H1 (cell line): Measurements from ENCODE around the gene HSD17B4. TPM values are rescaled to one million over a fixed set of nuclear protein-coding genes. Genes with fewer than 3 reads are reported as not detected.
"Not testable (repeated sequence)": the region's sequence is repeated elsewhere in the genome, so short reads cannot be mapped to it uniquely, and the experiment has no call there.

Source experiments
- CTCF ChIA-PET: fragments of 300-600 bp; sonication (Branson Sonifier 250); formaldehyde crosslinking; loops from one replicate; lab custom pipeline; 2021; ENCODE audit not compliant: partially characterized antibody; lab: Charles Lee
- POLR2A ChIA-PET: fragments of 300-600 bp; sonication (Branson Sonifier 250); formaldehyde crosslinking; loops from one replicate; lab custom pipeline; 2021; ENCODE audit warnings: inconsistent platforms; ENCODE audit not compliant: partially characterized antibody; lab: Charles Lee
- DNase-seq, 2 experiments: peaks; one replicate each; pipeline versions ENCODE4 v3.0.0 to v3.0.0-alpha.2; 2010 to 2022; ENCODE audit warnings: low spot score in 2 of 2, low read depth in 1 of 2, mixed read lengths in 1 of 2
- FAIRE-seq: peaks from 2 replicates; lab custom pipeline; 2011; peaks lifted over from hg19 to GRCh38; lab: Jason Lieb, UNC
- H2AFZ ChIP-seq: 2 replicates; pipeline ENCODE4 v1.8.1; 2012; ENCODE audit warnings: low read length, inconsistent platforms
- H2AK5ac ChIP-seq: 2 replicates; pipeline ENCODE4 v1.6.1; 2013; ENCODE audit warnings: low read depth, low read length
- H2BK120ac ChIP-seq: replicated peaks from 2 replicates; pipeline ENCODE3; 2013; ENCODE audit warnings: low read depth, low read length, inconsistent platforms
- H2BK12ac ChIP-seq: 2 replicates; pipeline ENCODE4 v1.6.1; 2013; ENCODE audit warnings: low read depth, low read length
- H2BK15ac ChIP-seq: 2 replicates; pipeline ENCODE4 v1.6.1; 2013; ENCODE audit warnings: low read length
- H2BK20ac ChIP-seq: 2 replicates; pipeline ENCODE4 v1.6.1; 2013; ENCODE audit warnings: low read length
- H2BK5ac ChIP-seq: 2 replicates; pipeline ENCODE4 v1.6.1; 2013; ENCODE audit warnings: low read depth, low read length
- H3K14ac ChIP-seq: 2 replicates; pipeline ENCODE4 v1.6.1; 2013; ENCODE audit warnings: inconsistent platforms; ENCODE audit not compliant: insufficient read length
- H3K18ac ChIP-seq: 2 replicates; pipeline ENCODE4 v1.6.1; 2013; ENCODE audit warnings: low read length; ENCODE audit errors: extremely low read depth
- H3K23ac ChIP-seq: 2 replicates; pipeline ENCODE4 v1.6.1; 2013; ENCODE audit warnings: inconsistent platforms; ENCODE audit not compliant: insufficient read length
- H3K23me2 ChIP-seq: 2 replicates; pipeline ENCODE4 v1.6.1; 2013; ENCODE audit warnings: low read depth, low read length
- H3K27ac ChIP-seq: 2 replicates; pipeline ENCODE4 v1.6.1; 2011; ENCODE audit warnings: low read depth, low read length, inconsistent platforms
- H3K27me3 ChIP-seq, 4 experiments: replicated peaks in 1 of 4; 1 replicate in 1 of 4; 2 replicates in 3 of 4; pipeline versions ENCODE4 v1.6.1 to v1.8.1; 2011 to 2013; ENCODE audit warnings: low read length in 3 of 4, mild to moderate bottlenecking in 3 of 4, inconsistent platforms in 2 of 4, mixed read lengths in 2 of 4, moderate library complexity in 1 of 4; ENCODE audit not compliant: control insufficient read depth in 3 of 4, insufficient read depth in 3 of 4; ENCODE audit errors: extremely low read depth in 1 of 4
- H3K36me3 ChIP-seq, 4 experiments: 2 replicates each; pipeline versions ENCODE4 v1.6.1 to v1.8.1; 2011 to 2013; ENCODE audit warnings: mild to moderate bottlenecking in 4 of 4, low read length in 3 of 4, moderate library complexity in 2 of 4, control low read depth in 1 of 4, inconsistent platforms in 1 of 4; ENCODE audit not compliant: insufficient read depth in 4 of 4, control insufficient read depth in 2 of 4
- H3K4ac ChIP-seq: replicated peaks from 2 replicates; pipeline ENCODE3; 2013; ENCODE audit warnings: low read length, low read depth, mixed read lengths, inconsistent platforms; ENCODE audit not compliant: insufficient read length
- H3K4me1 ChIP-seq, 4 experiments: replicated peaks in 1 of 4; 1 replicate in 1 of 4; 2 replicates in 3 of 4; pipeline versions ENCODE4 v1.6.1 to v1.8.1; 2011 to 2013; ENCODE audit warnings: low read length in 3 of 4, inconsistent platforms in 2 of 4, mixed read lengths in 1 of 4; ENCODE audit not compliant: insufficient read depth in 4 of 4, control insufficient read depth in 3 of 4
- H3K4me2 ChIP-seq, 2 experiments: 2 replicates each; pipeline versions ENCODE4 v1.6.1 to v1.8.1; 2011 to 2013; ENCODE audit warnings: low read depth in 2 of 2, low read length in 2 of 2, control low read depth in 1 of 2, inconsistent platforms in 1 of 2, mild to moderate bottlenecking in 1 of 2; ENCODE audit not compliant: insufficient read depth in 1 of 2
- H3K4me3 ChIP-seq, 4 experiments: fragments of 200-600, 300-600 bp in 1 of 4; sonication (generic), shearing (Covaris generic), sonication (Bioruptor Twin) in 1 of 4; 2 replicates each; pipeline versions ENCODE4 v1.5.1 to v1.8.1; 2011 to 2016; ENCODE audit warnings: low read length in 4 of 4, low read depth in 3 of 4, control low read depth in 2 of 4, inconsistent platforms in 2 of 4, mild to moderate bottlenecking in 2 of 4, mixed read lengths in 1 of 4, moderate library complexity in 1 of 4; ENCODE audit not compliant: insufficient read depth in 2 of 4; ENCODE audit errors: extremely low read depth in 1 of 4
- H3K56ac ChIP-seq: replicated peaks from 2 replicates; pipeline ENCODE3; 2013; ENCODE audit warnings: low read depth, mild to moderate bottlenecking, mixed read lengths, low read length, inconsistent platforms; ENCODE audit not compliant: insufficient read length
- H3K79me1 ChIP-seq: 2 replicates; pipeline ENCODE4 v1.6.1; 2013; ENCODE audit warnings: low read depth, low read length, control low read depth
- H3K79me2 ChIP-seq, 2 experiments: 2 replicates each; pipeline versions ENCODE4 v1.6.1 to v1.8.1; 2012 to 2013; ENCODE audit warnings: low read length in 2 of 2, mild to moderate bottlenecking in 2 of 2, inconsistent platforms in 1 of 2; ENCODE audit not compliant: insufficient read depth in 2 of 2, control insufficient read depth in 1 of 2
- H3K9ac ChIP-seq, 4 experiments: replicated peaks in 1 of 4; 1 replicate in 1 of 4; 2 replicates in 3 of 4; pipeline versions ENCODE4 v1.6.1 to v1.8.1; 2011 to 2013; ENCODE audit warnings: low read depth in 3 of 4, low read length in 3 of 4, control low read depth in 2 of 4, mild to moderate bottlenecking in 2 of 4, moderate library complexity in 2 of 4, inconsistent platforms in 1 of 4; ENCODE audit errors: extremely low read depth in 1 of 4
- H3K9me3 ChIP-seq, 2 experiments: 2 replicates each; pipeline versions ENCODE4 v1.6.1 to v1.8.1; 2012 to 2013; ENCODE audit warnings: mild to moderate bottlenecking in 2 of 2, moderate library complexity in 2 of 2, control low read depth in 1 of 2, inconsistent platforms in 1 of 2, low read depth in 1 of 2, low read length in 1 of 2, mixed read lengths in 1 of 2; ENCODE audit not compliant: insufficient read depth in 2 of 2
- H4K20me1 ChIP-seq, 2 experiments: replicated peaks in 1 of 2; 2 replicates each; pipeline versions ENCODE3 to v1.8.1; 2011 to 2013; ENCODE audit warnings: inconsistent platforms in 2 of 2, low read length in 2 of 2, mild to moderate bottlenecking in 1 of 2; ENCODE audit not compliant: insufficient read depth in 2 of 2, control insufficient read depth in 1 of 2
- H4K5ac ChIP-seq: 2 replicates; pipeline ENCODE4 v1.6.1; 2013; ENCODE audit warnings: low read length, low read depth, mixed read lengths, inconsistent platforms; ENCODE audit not compliant: insufficient read length
- H4K8ac ChIP-seq: 2 replicates; pipeline ENCODE4 v1.8.0; 2013; ENCODE audit warnings: mild to moderate bottlenecking, moderate library complexity, low read length, inconsistent platforms; ENCODE audit not compliant: insufficient read depth; ENCODE audit errors: extremely low read depth
- H4K91ac ChIP-seq: replicated peaks from 2 replicates; pipeline ENCODE3; 2013; ENCODE audit warnings: low read length, mixed read lengths, inconsistent platforms; ENCODE audit not compliant: insufficient read length
- WGBS, 2 experiments: shearing (Covaris generic) in 1 of 2; methylation state at CpG; one replicate each; pipeline versions ENCODE4 v1.1.6 to v1.1.7; 2013 to 2015; ENCODE audit warnings: low lambda C conversion rate in 2 of 2, mixed read lengths in 2 of 2, inconsistent platforms in 1 of 2, low coverage in 1 of 2, missing lambda C conversion rate in 1 of 2; ENCODE audit not compliant: insufficient replicate concordance in 2 of 2, insufficient coverage in 1 of 2, insufficient read length in 1 of 2; ENCODE audit errors: extremely low coverage in 1 of 2, missing lambda C conversion rate in 1 of 2; 5-methylcytosine and 5-hydroxymethylcytosine counted together
- polyA plus RNA-seq, 7 experiments: library from polyadenylated mRNA; depleted of rRNA in 3 of 7; stranded (reverse) in 5 of 7; unstranded in 2 of 7; fragments of >200 nt in 5 of 7; fragments of 200-250 nt in 2 of 7; gene quantifications; 1 replicate in 5 of 7; 2 replicates in 1 of 7; 4 replicates in 1 of 7; pipeline versions ENCODE4 v1.2.1 to v1.2.3, GENCODE V29; 2011 to 2013; ENCODE audit warnings: missing spikeins in 2 of 7, mixed read lengths in 2 of 7
- total RNA-seq: library from RNA; stranded (reverse); fragmentation: NEBNext Ultra II Directional; extraction: Animal tissue kit (Norgen Biotek cat#: 25700); gene quantifications from 2 replicates; pipeline ENCODE4 v1.2.1, GENCODE V29; 2021

Gene HSD17B4
- total and polyA plus RNA-seq, 2 of the 8 experiments (the other 6 are each of a cell fraction or from before 2014, with no cell fraction given): 305 to 369 TPM

DNA sequence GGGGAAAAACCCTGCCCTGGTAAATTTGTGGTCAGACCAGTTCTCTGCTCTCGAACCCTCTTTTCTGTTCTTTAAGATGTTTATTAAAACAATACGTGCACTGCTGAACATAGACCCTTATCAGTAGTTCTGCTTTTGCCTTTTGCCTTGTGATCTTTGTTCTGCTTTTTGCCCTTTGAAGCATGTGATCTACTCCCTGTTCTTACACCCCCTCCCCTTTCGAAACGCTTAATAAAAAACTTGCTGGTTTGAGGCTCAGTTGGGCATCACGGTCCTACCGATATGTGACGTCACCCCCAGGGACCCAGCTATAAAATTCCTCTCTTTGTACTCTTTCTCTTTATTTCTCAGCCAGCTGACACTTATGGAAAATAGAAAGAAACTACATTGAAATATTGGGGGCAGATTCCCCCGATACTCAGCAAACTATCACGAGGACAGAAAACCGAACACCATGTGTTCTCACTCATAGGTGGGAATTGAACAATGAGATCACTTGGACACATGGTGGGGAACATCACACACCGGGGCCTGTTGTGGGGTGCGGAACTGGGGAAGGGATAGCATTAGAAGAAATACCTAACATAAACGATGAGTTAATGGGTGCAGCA lies 38.1 kb upstream of the HSD17B4 start:
- H4K5ac ChIP-seq, H2BK12ac ChIP-seq, H3K9me3 ChIP-seq, POLR2A ChIA-PET, H3K23ac ChIP-seq, H4K20me1 ChIP-seq, DNase-seq, H3K18ac ChIP-seq, H3K4me1 ChIP-seq, H3K23me2 ChIP-seq, H2AFZ ChIP-seq, H4K91ac ChIP-seq, H3K79me2 ChIP-seq, H4K8ac ChIP-seq, FAIRE-seq, H3K36me3 ChIP-seq, H3K4me2 ChIP-seq, H3K79me1 ChIP-seq, H3K4ac ChIP-seq, H2BK5ac ChIP-seq, H2BK20ac ChIP-seq, H2AK5ac ChIP-seq, H2BK15ac ChIP-seq, H3K4me3 ChIP-seq, H3K27me3 ChIP-seq, H3K56ac ChIP-seq, H3K9ac ChIP-seq, H2BK120ac ChIP-seq, H3K27ac ChIP-seq, H3K14ac ChIP-seq: not testable (repeated sequence)
- WGBS, 2 experiments: 92% methylated on average over 13 of the region's 13 CpGs; no CpG with 5 or more reads in 1 of the 2 experiments
- CTCF ChIA-PET: interaction anchor here (1.1 to 3.7 kb wide), 2 partner anchors 12 to 467 kb away, joined by 3 to 32 read pairs; no protein-coding TSS in a partner anchor
